GM12878 (cell line): Measurements from ENCODE around the gene AMDHD2. TPM values are rescaled to one million over a fixed set of nuclear protein-coding genes. Genes with fewer than 3 reads are reported as not detected.

ENCODE experiments used
- ATAC-seq: fragments of 200-7000 bp; cut with Tn5 transposase; 3 replicates; pipeline ENCODE4 v1.9.1; 2020; ENCODE audit warnings: mild to moderate bottlenecking, moderate library complexity
- BruUV-seq: library from RNA; stranded (reverse); fragments of 400-500 nt; replicated peaks from 2 replicates; lab custom pipeline; 2021; lab: Mats Ljungman, UMichigan
- CTCF ChIA-PET: fragments of 300-600 bp; sonication (Branson Sonifier 250); formaldehyde crosslinking; extraction: SDS; loops from one replicate; lab custom pipeline; 2021; ENCODE audit warnings: inconsistent platforms; lab: Yijun Ruan, JAX
- POLR2A ChIA-PET: fragments of 350-600 bp; formaldehyde crosslinking; extraction: SDS; loops from one replicate; lab custom pipeline; 2021; ENCODE audit warnings: inconsistent platforms; lab: Charles Lee
- RAD21 ChIA-PET: fragments of 300-600 bp; sonication (Branson Sonifier 250); formaldehyde crosslinking; loops from one replicate; lab custom pipeline; 2023; ENCODE audit warnings: antibody characterized with exemption; ENCODE audit not compliant: unreplicated experiment; lab: Charles Lee
- SMC1A ChIA-PET: fragments of 300-600 bp; sonication (Branson Sonifier 250); formaldehyde crosslinking; loops from one replicate; lab custom pipeline; 2023; ENCODE audit not compliant: unreplicated experiment, uncharacterized antibody; lab: Charles Lee
- DNase-seq: peaks from one replicate; pipeline ENCODE4 v3.0.0-alpha.2; 2011; ENCODE audit warnings: low read depth, low spot score
- FAIRE-seq: peaks from 3 replicates; lab custom pipeline; 2011; peaks lifted over from hg19 to GRCh38; lab: Jason Lieb, UNC
- H2AFZ ChIP-seq: 2 replicates; pipeline ENCODE4 v1.6.0; 2011; ENCODE audit warnings: low read depth, low read length, control low read depth; ENCODE audit not compliant: control insufficient read depth
- H3K27ac ChIP-seq: 2 replicates; pipeline ENCODE4 v1.5.1; 2011; ENCODE audit warnings: control low read depth; ENCODE audit not compliant: control insufficient read depth, insufficient read depth
- H3K27me3 ChIP-seq, 2 experiments: replicated peaks in 1 of 2; 2 replicates each; pipeline versions ENCODE4 v1.6.0 to v1.6.1; 2011; ENCODE audit warnings: low read length in 1 of 2; ENCODE audit not compliant: control insufficient read depth in 2 of 2, insufficient read depth in 2 of 2
- H3K36me3 ChIP-seq, 2 experiments: 2 replicates each; pipeline ENCODE4 v1.5.1; 2011; ENCODE audit warnings: low read length in 1 of 2; ENCODE audit not compliant: control insufficient read depth in 2 of 2, insufficient read depth in 2 of 2
- H3K4me1 ChIP-seq: 2 replicates; pipeline ENCODE4 v1.6.1; 2011; ENCODE audit warnings: mild to moderate bottlenecking, low read length, moderate library complexity, mixed read lengths; ENCODE audit not compliant: control insufficient read depth, insufficient read depth
- H3K4me2 ChIP-seq: 2 replicates; pipeline ENCODE4 v1.6.0; 2011; ENCODE audit warnings: control low read depth; ENCODE audit not compliant: control insufficient read depth, insufficient read depth
- H3K4me3 ChIP-seq: fragments of 200-600 bp; sonication (generic); 2 replicates; pipeline ENCODE4 v1.5.1; 2016
- H3K79me2 ChIP-seq: 2 replicates; pipeline ENCODE4 v1.6.0; 2011; ENCODE audit warnings: low read length; ENCODE audit not compliant: control insufficient read depth, insufficient read depth
- H3K9ac ChIP-seq: 2 replicates; pipeline ENCODE4 v1.8.0; 2011; ENCODE audit warnings: low read length, control low read depth, mixed read lengths; ENCODE audit not compliant: control insufficient read depth, insufficient read depth
- H3K9me3 ChIP-seq: replicated peaks from 3 replicates; pipeline ENCODE4 v1.5.1; 2011; ENCODE audit warnings: mild to moderate bottlenecking, low read length; ENCODE audit not compliant: control insufficient read depth, insufficient read depth
- H4K20me1 ChIP-seq: 2 replicates; pipeline ENCODE4 v1.6.0; 2011; ENCODE audit not compliant: control insufficient read depth, insufficient read depth
- ASH2L ChIP-seq: fragments of 300-600, 200-600 bp; sonication (generic); IDR thresholded peaks from 2 replicates; pipeline ENCODE4 v1.6.1; 2017; ENCODE audit warnings: low read depth, mild to moderate bottlenecking, borderline replicate concordance
- CEBPB ChIP-seq, 2 experiments: fragments of 150-350 bp in 1 of 2; IDR thresholded peaks; 2 replicates each; pipeline ENCODE4 v1.6.1; 2012 to 2014; ENCODE audit warnings: low read depth in 2 of 2, low read length in 2 of 2, borderline replicate concordance in 1 of 2, inconsistent platforms in 1 of 2
- IRF3 ChIP-seq: fragments of 450-650 bp; IDR thresholded peaks from 2 replicates; pipeline ENCODE4 v1.6.1; 2014; ENCODE audit warnings: mild to moderate bottlenecking
- IRF5 ChIP-seq: fragments of 450-650 bp; IDR thresholded peaks from 2 replicates; pipeline ENCODE4 v1.6.1; 2017; ENCODE audit warnings: borderline replicate concordance
- NFYB ChIP-seq: IDR thresholded peaks from 2 replicates; pipeline ENCODE4 v1.6.1; 2011; ENCODE audit warnings: low read depth, mild to moderate bottlenecking, low read length, improper control_type of control experiment, moderate library complexity; ENCODE audit not compliant: insufficient read depth
- POU2F2 ChIP-seq: IDR thresholded peaks from 3 replicates; pipeline ENCODE4 v1.6.1; 2011; ENCODE audit warnings: low read depth, mild to moderate bottlenecking, low read length, borderline replicate concordance
- PRDM15 ChIP-seq: fragments of 450-650 bp; formaldehyde crosslinking; IDR thresholded peaks from 2 replicates; pipeline ENCODE4 v1.4.0; 2020; ENCODE audit warnings: mild to moderate bottlenecking, moderate library complexity
- SIN3A ChIP-seq: IDR thresholded peaks from 2 replicates; pipeline ENCODE4 v1.6.1; 2012; ENCODE audit warnings: low read depth, low read length, improper control_type of control experiment
- STAT1 ChIP-seq: fragments of 450-650 bp; conservative IDR thresholded peaks from 2 replicates; pipeline ENCODE4 v1.6.1; 2014; ENCODE audit warnings: antibody characterized with exemption, mild to moderate bottlenecking
- USF1 ChIP-seq: IDR thresholded peaks from 2 replicates; pipeline ENCODE4 v1.6.1; 2011; ENCODE audit warnings: borderline replicate concordance, low read depth, mild to moderate bottlenecking, moderate library complexity, mixed read lengths, low read length; ENCODE audit not compliant: insufficient read depth; ENCODE audit errors: extremely low read length
- WGBS: methylation state at CpG from one replicate; pipeline ENCODE4 v1.1.6; 2016; ENCODE audit warnings: low lambda C conversion rate; ENCODE audit not compliant: insufficient replicate concordance, insufficient coverage; ENCODE audit errors: missing lambda C conversion rate; 5-methylcytosine and 5-hydroxymethylcytosine counted together
- in situ Hi-C: fragments of 300-500 bp; cut with MboI; formaldehyde crosslinking; loops from 9 replicates; pipeline ENCODE4 v1.14.3; 2018; ENCODE audit warnings: mixed read lengths
- intact Hi-C: fragments of 100-400 bp; cut with micrococcal nuclease; formaldehyde crosslinking; loops from one replicate; pipeline ENCODE4 v1.14.2; 2022; ENCODE audit not compliant: unreplicated experiment
- polyA plus RNA-seq, 11 experiments: library from polyadenylated mRNA; depleted of rRNA in 4 of 11; unstranded in 6 of 11; stranded (reverse) in 5 of 11; fragments of >200 nt; fragmentation: Nextera tagmentation in 4 of 11; fragmentation: Illumina TruSeq in 1 of 11; extraction: Ambion mirVana in 4 of 11; extraction: Trizol in 1 of 11; gene quantifications; 1 replicate in 1 of 11; 2 replicates in 10 of 11; pipeline versions ENCODE4 v1.2.1 to v1.2.3, GENCODE V29; 2011 to 2016; ENCODE audit warnings: inconsistent platforms in 2 of 11, missing spikeins in 2 of 11, low read depth in 1 of 11
- total RNA-seq, 4 experiments: library from RNA; depleted of rRNA in 3 of 4; stranded (reverse); fragments of >200 nt in 3 of 4; fragmentation: Illumina TruSeq in 1 of 4; extraction: Trizol in 1 of 4; gene quantifications; 2 replicates each; pipeline versions ENCODE4 v1.2.1 to v1.2.3, GENCODE V29; 2013 to 2021

Gene AMDHD2
- total and polyA plus RNA-seq, 10 of the 15 experiments (the other 5 are each of a cell fraction or from before 2014, with no cell fraction given) = 0.60 to 41.8 (median 24.3) TPM; not detected in 1

GRCh38 chr16:2500430-2500917 lies 19.7 kb upstream of the AMDHD2 start (continued):
- no peak for TF ChIP-seq USF1
- TF ChIP-seq CEBPB (IDR thresholded peaks at IDR 0.05; ENCODE audit: borderline replicate concordance in 1 of 2, low read depth in 2 of 2, low read length in 2 of 2) = no peak
- no peak for TF ChIP-seq IRF5
- TF ChIP-seq, all 136 proteins: peak for 2

GRCh38 chr16:2500918-2501750 lies 19.0 kb upstream of the AMDHD2 start:
- SMC1A ChIA-PET = interaction anchor here (0.7 to 2.5 kb wide), 6 partner anchors 11 to 251 kb away, joined by 3 to 17 read pairs (median 4); partner anchors contain the start of gene CCNF
- intact Hi-C loops (loop anchor here (2.0 to 10.0 kb wide), 4 partner anchors 68 to 306 kb away; partner anchors contain the start of genes ABCA3 and RNPS1), in situ Hi-C loops (no loop called here)
- DNase-seq (peak; percentile 23), FAIRE-seq (peak; percentile 66), ATAC-seq (peak; percentile 99)
- Histone ChIP-seq H3K4me3 (no peak overlapping the region), H3K4me2 (no peak overlapping the region), H4K20me1 (no peaks in the 10 kb centered on the region), H3K4me1 (no peaks in the 10 kb centered on the region), H3K36me3 (peaks cover 0 to 11% of the 10 kb centered on the region in 2 experiments; a peak in 2 of 4 replicates), H3K79me2 (no peaks in the 10 kb centered on the region), H3K27me3 (no peaks in the 10 kb centered on the region), H3K9ac (no peak overlapping the region), H3K9me3 (no peaks in the 10 kb centered on the region), H3K27ac (no peak overlapping the region), H2AFZ (peak overlapping the region; percentile 64; the same call in 1 of the 2 replicates)
- RAD21 ChIA-PET = interaction anchor here (0.8 to 2.0 kb wide), 11 partner anchors 9 to 558 kb away, joined by 3 to 16 read pairs (median 4); partner anchors contain the start of genes CCNF, ECI1 and MSRB1
- BruUV-seq = no TSS peak
- 38% methylated on average over 22 of the region's 23 CpGs for WGBS
- CTCF ChIA-PET = interaction anchor here (0.6 to 2.8 kb wide), 29 partner anchors 9 to 361 kb away, joined by 3 to 36 read pairs (median 4); partner anchors contain the start of genes ABCA3, CCNF, PDPK1 and TEDC2
- POLR2A ChIA-PET = interaction anchor here (0.7 to 1.5 kb wide), 5 partner anchors 26 to 232 kb away, joined by 3 to 7 read pairs (median 4); partner anchors contain the start of genes CCNF and TBC1D24
- TF ChIP-seq IRF3 = no peak
- TF ChIP-seq STAT1 = no peak
- no peak for TF ChIP-seq PRDM15
- peak; percentile 26; the same call in 1 of the 3 replicates for TF ChIP-seq POU2F2
- no peak for TF ChIP-seq NFYB
- TF ChIP-seq SIN3A = no peak
- TF ChIP-seq ASH2L = no peak
